Adrenal gland (tissue), 12 donors: ENCODE data around the gene BUB3. TPM values are rescaled to one million over a fixed set of nuclear protein-coding genes. Genes with fewer than 3 reads are reported as not detected.
A peak's percentile ranks its signal among the peaks of the same experiment; 100 is the strongest.

Experiments
- DNase-seq, 7 donors: peaks; one replicate each; pipeline ENCODE4 v3.0.0-alpha.2; 2019 to 2020
- H3K27ac ChIP-seq, 5 donors: fragments of 200-600 bp; sonication (generic) in 4 of 5; 1 replicate in 3 of 5; 2 replicates in 2 of 5; pipeline versions ENCODE4 v1.5.1 to v1.8.0; 2016 to 2020; ENCODE audit warnings: mild to moderate bottlenecking in 1 of 5
- H3K27me3 ChIP-seq: fragments of 200-600 bp; 2 replicates; pipeline ENCODE4 v1.8.0; 2021
- H3K36me3 ChIP-seq, 2 donors: fragments of 200-600 bp; replicated peaks in 1 of 2; 1 replicate in 1 of 2; 2 replicates in 1 of 2; pipeline versions ENCODE4 v1.5.1 to v1.8.0; 2018 to 2022
- H3K4me1 ChIP-seq, 2 donors: fragments of 200-600 bp; replicated peaks in 1 of 2; 1 replicate in 1 of 2; 2 replicates in 1 of 2; pipeline versions ENCODE4 v1.5.1 to v1.8.0; 2018 to 2021
- H3K4me3 ChIP-seq, 4 donors: fragments of 200-600 bp; sonication (generic) in 3 of 4; one replicate each; pipeline ENCODE4 v1.5.1; 2016 to 2018
- H3K9me3 ChIP-seq, 3 donors: fragments of 200-600 bp; sonication (generic) in 1 of 3; replicated peaks in 1 of 3; 1 replicate in 2 of 3; 2 replicates in 1 of 3; pipeline versions ENCODE4 v1.5.1 to v1.8.0; 2016 to 2021
- CTCF ChIP-seq, 6 experiments: fragments of 450-650 bp in 4 of 6; fragments of 200-600 bp in 2 of 6; sonication (generic) in 1 of 6; IDR thresholded peaks; 1 replicate in 5 of 6; 2 replicates in 1 of 6; pipeline versions ENCODE4 v1.5.1 to v1.8.0; 2016 to 2021; ENCODE audit warnings: antibody characterized with exemption in 6 of 6, mild to moderate bottlenecking in 2 of 6, moderate library complexity in 1 of 6
- POLR2A ChIP-seq, 2 donors: fragments of 450-650 bp; IDR thresholded peaks; one replicate each; pipeline ENCODE4 v1.6.1; 2017; ENCODE audit warnings: antibody characterized with exemption in 2 of 2, mild to moderate bottlenecking in 2 of 2, moderate library complexity in 1 of 2
- WGBS, 4 donors: extraction: QIAGEN DNeasy Blood & Tissue Kit in 2 of 4; methylation state at CpG; one replicate each; pipeline versions ENCODE4 v1.1.5 to v1.1.7; 2013 to 2017; 5-methylcytosine and 5-hydroxymethylcytosine counted together
- intact Hi-C, 2 donors: fragments of 100-400 bp; cut with DNase I; formaldehyde crosslinking; loops; one replicate each; pipeline versions ENCODE4 v1.14.1 to v1.15.0; 2022 to 2023
- polyA plus RNA-seq, 3 donors: library from polyadenylated mRNA; stranded (reverse); fragments of 200-250 nt in 2 of 3; fragments of 350-450 nt in 1 of 3; fragmentation: Illumina TruSeq in 1 of 3; extraction: RNeasy Lipid Tissue Mini Kit (QIAGEN cat#74804) in 1 of 3; gene quantifications; one replicate each; pipeline ENCODE4 v1.2.3, GENCODE V29; 2013 to 2014
- total RNA-seq, 9 donors: library from RNA; depleted of rRNA in 4 of 9; stranded (reverse); fragments of >200 nt in 4 of 9; fragments of 120-200 nt in 1 of 9; fragmentation: NEBNext Ultra II Directional in 1 of 9; extraction: Animal tissue kit (Norgen Biotek cat#: 25700) in 1 of 9; gene quantifications; one replicate each; pipeline versions ENCODE4 v1.1.0 to v1.2.4, GENCODE V29; 2013 to 2023
- donor health status: healthy with polysubstance abuse.
- donor health status: Bipolar disorder and iron deficiency.
- donor health status: DM: yes; HTN: yes; CAD: no.
- donor health status: DM: no; HTN: no; CAD: no.
- donor health status: DM: no; HTN: no; CAD: no.
- donor health status: DM: yes; HTN: yes; CAD: no.

The BUB3 gene
- total and polyA plus RNA-seq, 12 donors, result 23.8 to 167 (median 106) TPM

GRCh38 chr10:123135415-123136141, 18.6 kb upstream of the BUB3 start, which contains the start of gene HMX3:
HMX3 (plus strand) TSS chr10:123135970; CDS start chr10:123136051, 81 bp downstream.
- H3K36me3 ChIP-seq, result no peaks in the 10 kb centered on the region
- H3K4me3 ChIP-seq, result peak within 1 kb of the TSS in 1 of 4 donors; percentile 51
- DNase-seq, result no peak
- no peak for TF ChIP-seq POLR2A (IDR thresholded peaks at IDR 0.05)
- TF ChIP-seq CTCF (IDR thresholded peaks at IDR 0.05), result no peak
- H3K4me1 ChIP-seq, result peaks cover 20 to 46% of the 10 kb centered on the region in 2 donors
- intact Hi-C loops, result loop anchor here in 1 of 2 donors (10.0 kb wide), 1 partner anchor 239 kb away; no protein-coding TSS in a partner anchor
- no peak within 1 kb of the TSS for H3K27ac ChIP-seq
- no peaks in the 10 kb centered on the region for H3K9me3 ChIP-seq
- 2 to 5% (median 2%) methylated on average over 19 to 76 of the region's 76 CpGs for WGBS, 4 donors
- H3K27me3 ChIP-seq, result peaks cover 97% of the 10 kb centered on the region

- Histone ChIP-seq H3K27ac (no peak overlapping the region), H3K4me3 (peak overlapping the region in 1 of 4 donors; percentile 51), H3K4me1 (peaks cover 20 to 46% of the 10 kb centered on the region in 2 donors), H3K36me3 (no peaks in the 10 kb centered on the region), H3K9me3 (no peaks in the 10 kb centered on the region), H3K27me3 (peaks cover 97% of the 10 kb centered on the region)
- no peak for TF ChIP-seq CTCF (IDR thresholded peaks at IDR 0.05)
- no peak for TF ChIP-seq POLR2A (IDR thresholded peaks at IDR 0.05)
- 2 to 5% (median 2%) methylated on average over 14 to 59 of the region's 59 CpGs for WGBS, 4 donors
- intact Hi-C loops, result loop anchor here in 1 of 2 donors (10.0 kb wide), 1 partner anchor 238 kb away; no protein-coding TSS in a partner anchor
- DNase-seq, result no peak
These were observed 17.9 kb upstream of the BUB3 start for GRCh38 chr10:123136221-123136805.

DNA sequence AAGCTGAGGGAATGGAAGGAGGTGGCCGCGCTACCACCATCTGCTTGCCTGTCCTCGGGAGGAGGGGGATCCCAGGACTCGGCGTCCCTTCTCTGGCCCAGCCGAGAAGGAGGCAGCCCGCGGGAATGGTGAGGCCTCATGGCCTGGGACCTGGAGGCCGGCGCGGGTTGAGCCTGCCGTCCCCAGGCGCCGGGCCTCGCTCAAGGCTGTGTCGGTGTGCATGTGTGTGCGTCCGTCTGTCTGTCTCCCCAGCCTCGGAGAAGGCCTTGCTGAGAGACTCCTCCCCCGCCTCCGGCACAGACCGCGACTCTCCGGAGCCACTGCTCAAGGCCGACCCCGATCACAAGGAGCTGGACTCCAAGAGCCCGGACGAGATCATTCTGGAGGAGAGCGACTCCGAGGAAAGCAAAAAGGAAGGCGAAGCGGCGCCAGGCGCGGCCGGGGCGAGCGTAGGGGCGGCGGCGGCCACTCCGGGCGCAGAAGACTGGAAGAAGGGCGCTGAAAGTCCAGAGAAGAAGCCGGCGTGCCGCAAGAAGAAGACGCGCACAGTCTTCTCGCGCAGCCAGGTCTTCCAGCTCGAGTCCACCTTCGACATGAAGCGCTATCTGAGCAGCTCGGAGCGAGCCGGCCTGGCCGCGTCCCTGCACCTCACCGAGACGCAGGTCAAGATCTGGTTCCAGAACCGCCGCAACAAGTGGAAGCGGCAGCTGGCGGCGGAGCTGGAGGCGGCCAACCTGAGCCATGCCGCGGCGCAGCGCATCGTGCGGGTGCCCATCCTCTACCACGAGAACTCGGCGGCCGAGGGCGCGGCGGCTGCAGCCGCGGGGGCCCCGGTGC, 17.2 kb upstream of the BUB3 start:
- Histone ChIP-seq H3K36me3 (no peaks in the 10 kb centered on the region), H3K27me3 (peaks cover 99% of the 10 kb centered on the region), H3K4me1 (peaks cover 20 to 46% of the 10 kb centered on the region in 2 donors), H3K4me3 (peak overlapping the region in 1 of 4 donors; percentile 51), H3K27ac (no peak overlapping the region), H3K9me3 (no peaks in the 10 kb centered on the region)
- no peak for DNase-seq
- 2 to 4% (median 2%) methylated on average over 20 to 83 of the region's 83 CpGs for WGBS, 4 donors
- intact Hi-C loops, result loop anchor here in 1 of 2 donors (10.0 kb wide), 1 partner anchor 238 kb away; no protein-coding TSS in a partner anchor
- TF ChIP-seq POLR2A (IDR thresholded peaks at IDR 0.05) (no peak), CTCF (IDR thresholded peaks at IDR 0.05) (no peak)

GRCh38 chr10:123139165-123139520, 15.1 kb upstream of the BUB3 start:
- 14 to 24% (median 16%) methylated on average over 7 of the region's 7 CpGs for WGBS, 4 donors
- Histone ChIP-seq H3K9me3 (no peaks in the 10 kb centered on the region), H3K27me3 (peaks cover 98% of the 10 kb centered on the region), H3K4me3 (no peak overlapping the region), H3K36me3 (no peaks in the 10 kb centered on the region), H3K27ac (no peak overlapping the region), H3K4me1 (peaks cover 16 to 39% of the 10 kb centered on the region in 2 donors)
- DNase-seq, result no peak
- intact Hi-C loops, result loop anchor here in 1 of 2 donors (10.0 kb wide), 1 partner anchor 236 kb away; no protein-coding TSS in a partner anchor
- TF ChIP-seq POLR2A (IDR thresholded peaks at IDR 0.05) (no peak), CTCF (IDR thresholded peaks at IDR 0.05) (no peak)
